B cell (primary cell): ENCODE measurements around the gene FAM210B.
"Not testable (repeated sequence)": the region's sequence is repeated elsewhere in the genome, so short reads cannot be mapped to it uniquely, and the experiment has no call there.

ENCODE experiments used
- EZH2 ChIP-seq: IDR thresholded peaks from 2 replicates; pipeline ENCODE4 v1.6.1; 2012; ENCODE audit warnings: borderline replicate concordance, low read depth, mild to moderate bottlenecking, moderate library complexity, low read length; ENCODE audit not compliant: insufficient read depth, poor library complexity, severe bottlenecking
- TF ChIP-seq, protein P1 (sequence below): fragments of 200-600 bp; IDR thresholded peaks from one replicate; pipeline ENCODE4 v1.8.0; 2022; ENCODE audit warnings: antibody characterized with exemption, mild to moderate bottlenecking

DNA sequence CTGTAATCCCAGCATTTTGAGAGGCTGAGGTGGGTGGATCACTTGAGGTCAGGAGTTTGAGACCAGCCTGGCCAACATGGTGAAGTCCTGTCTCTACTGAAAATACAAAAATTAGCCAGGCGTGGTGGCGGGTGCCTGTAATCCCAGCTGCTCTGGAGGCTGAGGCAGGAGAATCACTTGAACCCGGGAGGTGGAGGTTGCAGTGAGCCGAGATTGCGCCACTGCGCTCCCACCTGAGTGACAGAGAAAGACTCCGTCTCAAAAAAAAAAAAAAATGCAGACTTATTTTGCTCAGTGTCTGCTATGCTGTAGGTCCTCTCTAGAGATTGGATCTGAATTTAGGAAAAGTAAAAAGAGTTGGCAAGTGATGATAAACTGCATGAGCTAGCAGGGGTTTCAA, 52.5 kb downstream of the FAM210B start:
- TF ChIP-seq, protein P1, sequence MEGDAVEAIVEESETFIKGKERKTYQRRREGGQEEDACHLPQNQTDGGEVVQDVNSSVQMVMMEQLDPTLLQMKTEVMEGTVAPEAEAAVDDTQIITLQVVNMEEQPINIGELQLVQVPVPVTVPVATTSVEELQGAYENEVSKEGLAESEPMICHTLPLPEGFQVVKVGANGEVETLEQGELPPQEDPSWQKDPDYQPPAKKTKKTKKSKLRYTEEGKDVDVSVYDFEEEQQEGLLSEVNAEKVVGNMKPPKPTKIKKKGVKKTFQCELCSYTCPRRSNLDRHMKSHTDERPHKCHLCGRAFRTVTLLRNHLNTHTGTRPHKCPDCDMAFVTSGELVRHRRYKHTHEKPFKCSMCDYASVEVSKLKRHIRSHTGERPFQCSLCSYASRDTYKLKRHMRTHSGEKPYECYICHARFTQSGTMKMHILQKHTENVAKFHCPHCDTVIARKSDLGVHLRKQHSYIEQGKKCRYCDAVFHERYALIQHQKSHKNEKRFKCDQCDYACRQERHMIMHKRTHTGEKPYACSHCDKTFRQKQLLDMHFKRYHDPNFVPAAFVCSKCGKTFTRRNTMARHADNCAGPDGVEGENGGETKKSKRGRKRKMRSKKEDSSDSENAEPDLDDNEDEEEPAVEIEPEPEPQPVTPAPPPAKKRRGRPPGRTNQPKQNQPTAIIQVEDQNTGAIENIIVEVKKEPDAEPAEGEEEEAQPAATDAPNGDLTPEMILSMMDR: not testable (repeated sequence)
- TF ChIP-seq EZH2: not testable (repeated sequence)
